ENCODE measurements around the gene CREB3L4.

CREB3L4 gene

GRCh38 chr1:153967107-153967999 is at the start of gene CREB3L4:
TSS of gene CREB3L4 (plus strand) at chr1:153967902. CDS start at chr1:153968526, 624 bp downstream.
- peak; percentile 77 to 82 for DNase-seq (ENCODE audit: low read depth in 2 of 2)

DNA sequence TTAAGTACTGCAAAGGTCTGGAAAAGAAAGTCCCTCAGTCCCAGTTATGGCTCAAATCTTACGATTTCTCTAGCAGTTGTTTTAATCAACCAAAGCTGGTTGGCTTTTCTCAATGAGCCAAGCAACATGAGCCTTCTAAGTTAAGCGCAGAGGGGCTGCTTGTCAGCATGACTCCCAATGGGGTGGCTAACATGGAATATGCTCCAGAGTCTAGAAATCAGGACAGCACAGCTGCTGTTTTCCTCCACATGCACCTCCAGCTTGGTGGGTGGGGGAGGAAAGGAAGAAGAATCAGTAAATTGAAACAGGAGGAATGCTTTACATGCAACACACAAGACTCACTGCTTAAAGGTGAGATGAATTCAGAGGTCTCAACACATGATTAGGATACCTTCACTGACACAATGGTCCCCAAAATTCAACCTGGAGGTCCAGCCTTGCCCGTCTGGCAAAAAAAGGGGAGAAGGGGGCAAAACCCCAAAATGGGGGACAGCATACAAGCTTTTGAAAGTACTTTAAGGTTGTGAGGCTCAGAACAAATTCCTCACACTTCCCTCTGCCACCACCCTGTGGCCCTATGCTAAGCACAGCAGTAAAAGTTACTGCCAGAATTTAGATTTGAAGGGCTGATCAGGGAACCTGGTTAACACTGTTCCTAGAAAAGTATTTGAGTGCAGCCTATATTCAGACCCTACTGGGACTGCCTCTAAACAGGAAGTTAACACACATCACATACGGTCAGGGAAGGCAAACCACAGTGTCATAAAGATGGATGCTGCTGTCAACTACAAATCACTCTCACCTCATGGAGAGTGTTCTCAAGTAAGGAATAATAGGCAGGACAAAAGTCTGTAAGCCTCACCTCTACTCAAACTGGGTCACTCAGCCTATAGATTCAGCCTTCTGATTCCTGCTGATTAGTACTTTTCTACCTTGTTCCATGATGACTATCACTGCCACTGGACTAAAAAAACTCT is 47.5 kb upstream of the CREB3L4 start:
- DNase-seq (ENCODE audit: low read depth in 2 of 2) = no peak

DNA sequence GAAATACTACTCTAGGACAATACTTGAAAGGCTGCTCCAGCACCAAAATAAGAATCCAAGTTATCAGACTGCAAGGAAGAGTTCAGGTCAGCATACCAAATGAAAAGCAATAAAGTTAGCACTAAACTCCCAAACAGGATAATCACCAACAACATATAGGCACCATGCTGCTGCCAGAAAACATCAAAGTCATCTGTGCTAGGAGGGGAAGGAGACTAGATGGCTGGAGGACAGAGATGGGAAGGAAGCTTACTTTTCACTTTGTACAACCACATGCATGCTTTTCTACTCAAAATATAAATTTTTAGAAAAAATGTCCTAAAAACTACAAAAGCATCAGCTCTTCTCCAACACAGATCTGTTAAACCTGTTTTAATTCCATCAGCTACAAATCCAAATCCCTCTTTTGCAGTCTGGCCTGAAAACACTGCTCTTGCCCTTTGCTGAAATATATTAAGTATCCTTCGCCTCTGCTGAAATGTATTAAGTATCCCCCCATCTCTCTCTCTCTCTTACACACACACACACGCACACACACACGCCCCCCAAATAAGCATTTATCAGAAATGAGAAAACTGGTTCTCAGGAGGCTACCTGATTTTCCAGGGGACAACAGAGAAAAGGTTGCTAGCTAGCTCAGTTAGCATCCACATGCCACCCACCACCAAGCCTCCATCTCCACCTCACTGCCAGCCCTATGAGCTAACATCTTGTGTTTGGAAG is 46.5 kb upstream of the CREB3L4 start:
- no peak for DNase-seq (ENCODE audit: low read depth in 2 of 2)

- DNase-seq (ENCODE audit: low read depth in 2 of 2) = no peak
Measured at GRCh38 chr1:153921803-153922075, 46.0 kb upstream of the CREB3L4 start.

GRCh38 chr1:153922076-153922971 is 45.4 kb upstream of the CREB3L4 start:
- peak in 1 of 2 donors; percentile 42 for DNase-seq (ENCODE audit: low read depth in 2 of 2)

- peak; percentile 98 to 99 for DNase-seq (ENCODE audit: low read depth in 2 of 2)
Measured at GRCh38 chr1:153922972-153923925, 44.5 kb upstream of the CREB3L4 start, which contains the start of gene GATAD2B. TSS of gene GATAD2B (minus strand) at chr1:153922972. CDS start at chr1:153828347, 94,625 bp downstream.

GRCh38 chr1:153926405-153926804 is 41.3 kb upstream of the CREB3L4 start:
- no peak for DNase-seq (ENCODE audit: low read depth in 2 of 2)

GRCh38 chr1:153928245-153928644 is 39.5 kb upstream of the CREB3L4 start:
- no peak for DNase-seq (ENCODE audit: low read depth in 2 of 2)

GRCh38 chr1:153928791-153929341 is 38.8 kb upstream of the CREB3L4 start:
- DNase-seq (ENCODE audit: low read depth in 2 of 2) = no peak

DNA sequence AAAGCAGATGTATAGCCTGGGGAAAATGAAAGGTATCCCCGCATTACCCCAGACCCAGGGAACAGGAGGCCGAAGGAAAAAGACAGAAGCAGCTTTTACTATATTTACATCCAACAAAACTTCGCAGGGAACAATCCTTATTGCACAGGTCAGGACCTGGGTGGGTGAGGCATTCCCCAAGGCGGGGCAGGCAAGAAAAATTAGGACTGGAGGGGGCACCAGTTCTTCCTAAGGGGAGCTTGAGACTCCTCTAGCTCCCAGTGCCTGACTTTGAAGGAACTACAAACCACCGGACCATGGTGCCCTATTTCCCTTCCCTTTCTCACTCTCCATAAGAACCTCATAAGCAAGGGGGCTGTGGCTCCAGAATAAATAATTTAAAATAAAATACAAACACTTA is 38.3 kb upstream of the CREB3L4 start:
- no peak for DNase-seq (ENCODE audit: low read depth in 2 of 2)

- no peak for DNase-seq (ENCODE audit: low read depth in 2 of 2)
Measured at GRCh38 chr1:153929981-153930948, 37.4 kb upstream of the CREB3L4 start.

- no peak for DNase-seq (ENCODE audit: low read depth in 2 of 2)
Measured at GRCh38 chr1:153932156-153933131, 35.3 kb upstream of the CREB3L4 start.

GRCh38 chr1:153933430-153933829 is 34.3 kb upstream of the CREB3L4 start:
- DNase-seq (ENCODE audit: low read depth in 2 of 2) = no peak

- DNase-seq (ENCODE audit: low read depth in 2 of 2) = no peak
Measured at GRCh38 chr1:153933955-153934354, 33.7 kb upstream of the CREB3L4 start.

GRCh38 chr1:153934746-153935145 is 33.0 kb upstream of the CREB3L4 start:
- no peak for DNase-seq (ENCODE audit: low read depth in 2 of 2)

DNA sequence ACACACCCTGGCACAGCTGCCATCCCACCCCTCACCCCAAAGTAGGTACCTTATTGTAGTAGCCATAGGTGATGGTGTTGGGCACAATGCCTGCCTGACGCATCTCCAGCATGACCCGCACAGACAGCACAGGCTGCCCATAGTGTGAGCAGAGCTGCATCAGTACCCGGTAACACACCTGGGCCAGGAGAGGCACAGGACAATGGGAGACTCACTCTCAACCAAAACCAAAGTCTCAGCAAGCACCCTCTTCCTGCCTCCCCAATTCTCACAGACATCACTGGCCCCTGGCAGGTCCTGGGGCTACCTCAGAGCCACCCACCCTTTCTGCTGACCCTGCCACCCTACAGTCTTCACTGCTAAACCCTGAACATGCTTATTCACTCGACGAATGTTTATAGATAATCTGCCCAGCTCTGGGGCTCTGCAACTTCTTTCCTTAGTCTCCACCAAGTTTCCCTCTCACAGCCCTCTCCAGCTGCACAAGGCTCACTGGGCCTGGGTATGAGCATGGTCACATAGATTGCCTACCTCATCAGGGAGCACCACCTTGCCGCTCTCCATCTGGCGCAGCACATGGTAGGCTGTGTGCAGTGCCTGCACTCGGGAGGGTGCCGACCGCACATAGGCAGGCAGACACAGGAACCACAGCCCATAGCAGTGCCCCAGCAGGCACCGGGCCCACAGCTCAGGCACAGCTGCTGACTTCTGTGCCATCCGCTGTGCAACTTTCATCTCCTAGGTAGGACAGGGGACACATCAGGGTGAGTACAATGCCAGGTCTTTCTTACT is 31.5 kb upstream of the CREB3L4 start:
- no peak for DNase-seq (ENCODE audit: low read depth in 2 of 2)

Data from stimulated activated CD8-positive, alpha-beta memory T cell treated with anti-CD3 and anti-CD28 coated beads, Interleukin-15, amount 100 ng/mL, for 48 hours (primary cell).